Fibroblast of skin of right quadriceps (primary cell): Measurements from ENCODE around the gene CYP27A1.
A peak's percentile ranks its signal among the peaks of the same experiment; 100 is the strongest.

ENCODE experiments used
- DNase-seq: peaks from one replicate; pipeline ENCODE4 v3.0.0-alpha.2; 2013

Gene CYP27A1

GRCh38 chr2:218776488-218776887, 5.5 kb upstream of the CYP27A1 start:
- no peak for DNase-seq

GRCh38 chr2:218777276-218777990, 4.5 kb upstream of the CYP27A1 start:
- DNase-seq: no peak

GRCh38 chr2:218780046-218780445, 1.9 kb upstream of the CYP27A1 start:
- DNase-seq: no peak

- DNase-seq: no peak
Measured at GRCh38 chr2:218780851-218781690, 876 bp upstream of the CYP27A1 start.

GRCh38 chr2:218782528-218782844, 539 bp downstream of the CYP27A1 start:
- no peak for DNase-seq

GRCh38 chr2:218783688-218784087, 1.7 kb downstream of the CYP27A1 start:
- DNase-seq: no peak

- DNase-seq: no peak
Measured at GRCh38 chr2:218785103-218785502, 3.2 kb downstream of the CYP27A1 start.

GRCh38 chr2:218786133-218786532, 4.2 kb downstream of the CYP27A1 start:
- DNase-seq: no peak

GRCh38 chr2:218788529-218789255, 6.7 kb downstream of the CYP27A1 start:
- no peak for DNase-seq

- DNase-seq: no peak
Measured at GRCh38 chr2:218792433-218792832, 10.5 kb downstream of the CYP27A1 start.

- DNase-seq: no peak
Measured at GRCh38 chr2:218796691-218797090, 14.7 kb downstream of the CYP27A1 start.

GRCh38 chr2:218798767-218799504, 17.0 kb downstream of the CYP27A1 start:
- no peak for DNase-seq

GRCh38 chr2:218799990-218800389, 18.0 kb downstream of the CYP27A1 start:
- no peak for DNase-seq

GRCh38 chr2:218802386-218802994, 20.5 kb downstream of the CYP27A1 start:
- no peak for DNase-seq

GRCh38 chr2:218804817-218805216, 22.9 kb downstream of the CYP27A1 start:
- DNase-seq: no peak

GRCh38 chr2:218805627-218806026, 23.7 kb downstream of the CYP27A1 start:
- peak; percentile 58 for DNase-seq

GRCh38 chr2:218806346-218806978, 24.5 kb downstream of the CYP27A1 start:
- peak; percentile 99 for DNase-seq

- no peak for DNase-seq
Measured at GRCh38 chr2:218807626-218808025, 25.7 kb downstream of the CYP27A1 start.

- DNase-seq: no peak
Measured at GRCh38 chr2:218809515-218809914, 27.6 kb downstream of the CYP27A1 start.

GRCh38 chr2:218810256-218810655, 28.3 kb downstream of the CYP27A1 start:
- no peak for DNase-seq

- no peak for DNase-seq
Measured at GRCh38 chr2:218811382-218811781, 29.4 kb downstream of the CYP27A1 start.
